Activated naive CD8-positive, alpha-beta T cell treated with anti-CD3 and anti-CD28 coated beads, Interleukin-2, amount 50 U/mL, for 24 hours (primary cell): ENCODE data around the gene MRPL44.

ENCODE experiments used
- ATAC-seq: fragments of 150-1000 bp; cut with Tn5 transposase; one replicate; pipeline ENCODE4 v1.10.0; 2021
- DNase-seq: peaks from one replicate; pipeline ENCODE4 v3.0.0; 2021
- H3K27ac Mint-ChIP-seq: one replicate; pipeline ENCODE4 v1.8.0; 2021; ENCODE audit warnings: mild to moderate bottlenecking, mixed read lengths
- H3K27me3 Mint-ChIP-seq: one replicate; pipeline ENCODE4 v1.8.0; 2021; ENCODE audit warnings: mixed read lengths
- H3K36me3 Mint-ChIP-seq: one replicate; pipeline ENCODE4 v1.8.0; 2021; ENCODE audit warnings: low read depth, mixed read lengths
- H3K4me1 Mint-ChIP-seq: one replicate; pipeline ENCODE4 v1.8.0; 2021; ENCODE audit warnings: mixed read lengths
- H3K4me3 Mint-ChIP-seq: one replicate; pipeline ENCODE4 v1.8.0; 2021; ENCODE audit warnings: mild to moderate bottlenecking, moderate library complexity, mixed read lengths
- H3K9me3 Mint-ChIP-seq: one replicate; pipeline ENCODE4 v1.8.0; 2021; ENCODE audit warnings: mixed read lengths

Gene MRPL44

GRCh38 chr2:223957092-223957851 lies at the start of gene MRPL44:
Gene MRPL44 (plus strand): TSS chr2:223957463. CDS start chr2:223957473, 10 bp downstream.
- no peaks in the 10 kb centered on the region for H3K27me3 Mint-ChIP-seq
- DNase-seq (peak; percentile 99), ATAC-seq (peak; percentile 99)
- H3K4me3 Mint-ChIP-seq = peak within 1 kb of the TSS; percentile 91
- peaks cover 31% of the 10 kb centered on the region for H3K36me3 Mint-ChIP-seq
- peaks cover 88% of the 10 kb centered on the region for H3K4me1 Mint-ChIP-seq
- peak within 1 kb of the TSS; percentile 79 for H3K27ac Mint-ChIP-seq
- H3K9me3 Mint-ChIP-seq = no peaks in the 10 kb centered on the region

GRCh38 chr2:223908304-223908998 lies 48.8 kb upstream of the MRPL44 start:
- peaks cover 6% of the 10 kb centered on the region for H3K36me3 Mint-ChIP-seq
- H3K27ac Mint-ChIP-seq = no peak overlapping the region
- DNase-seq (no peak), ATAC-seq (no peak)
- H3K4me3 Mint-ChIP-seq = no peak overlapping the region
- no peaks in the 10 kb centered on the region for H3K27me3 Mint-ChIP-seq
- no peaks in the 10 kb centered on the region for H3K9me3 Mint-ChIP-seq
- no peaks in the 10 kb centered on the region for H3K4me1 Mint-ChIP-seq

GRCh38 chr2:223909001-223909741 lies 48.1 kb upstream of the MRPL44 start:
- DNase-seq (no peak), ATAC-seq (no peak)
- Mint-ChIP-seq H3K4me1 (no peaks in the 10 kb centered on the region), H3K27ac (no peak overlapping the region), H3K9me3 (no peaks in the 10 kb centered on the region), H3K4me3 (no peak overlapping the region), H3K27me3 (no peaks in the 10 kb centered on the region), H3K36me3 (peaks cover 6% of the 10 kb centered on the region)

- H3K4me3 Mint-ChIP-seq = no peak overlapping the region
- ATAC-seq = no peak
- H3K36me3 Mint-ChIP-seq = peaks cover 14% of the 10 kb centered on the region
- H3K27ac Mint-ChIP-seq = no peak overlapping the region
- no peaks in the 10 kb centered on the region for H3K9me3 Mint-ChIP-seq
- H3K4me1 Mint-ChIP-seq = peaks cover 2% of the 10 kb centered on the region
- H3K27me3 Mint-ChIP-seq = no peaks in the 10 kb centered on the region
- DNase-seq = no peak
Observed at GRCh38 chr2:223914324-223914723, 42.9 kb upstream of the MRPL44 start.

GRCh38 chr2:223915071-223915470 lies 42.2 kb upstream of the MRPL44 start:
- Mint-ChIP-seq H3K9me3 (no peaks in the 10 kb centered on the region), H3K27ac (no peak overlapping the region), H3K4me3 (no peak overlapping the region), H3K36me3 (peaks cover 14% of the 10 kb centered on the region), H3K27me3 (no peaks in the 10 kb centered on the region), H3K4me1 (peaks cover 2% of the 10 kb centered on the region)
- ATAC-seq (no peak), DNase-seq (no peak)

GRCh38 chr2:223916181-223916920 lies 40.9 kb upstream of the MRPL44 start:
- ATAC-seq (no peak), DNase-seq (no peak)
- Mint-ChIP-seq H3K27ac (no peak overlapping the region), H3K27me3 (no peaks in the 10 kb centered on the region), H3K9me3 (no peaks in the 10 kb centered on the region), H3K4me1 (peaks cover 5% of the 10 kb centered on the region), H3K36me3 (peaks cover 13% of the 10 kb centered on the region), H3K4me3 (no peak overlapping the region)

- Mint-ChIP-seq H3K27ac (no peak overlapping the region), H3K9me3 (no peaks in the 10 kb centered on the region), H3K36me3 (peaks cover 13% of the 10 kb centered on the region), H3K4me3 (no peak overlapping the region), H3K27me3 (no peaks in the 10 kb centered on the region), H3K4me1 (peaks cover 8% of the 10 kb centered on the region)
- no peak for DNase-seq
- ATAC-seq = no peak
Observed at GRCh38 chr2:223918671-223919134, 38.6 kb upstream of the MRPL44 start.

- no peak for ATAC-seq
Observed at GRCh38 chr2:223920109-223920508, 37.2 kb upstream of the MRPL44 start.

GRCh38 chr2:223921204-223921603 lies 36.1 kb upstream of the MRPL44 start:
- Mint-ChIP-seq H3K4me3 (no peak overlapping the region), H3K27me3 (no peaks in the 10 kb centered on the region), H3K27ac (no peak overlapping the region), H3K9me3 (no peaks in the 10 kb centered on the region), H3K4me1 (peaks cover 7% of the 10 kb centered on the region), H3K36me3 (peaks cover 9% of the 10 kb centered on the region)
- DNase-seq (no peak), ATAC-seq (no peak)

More at GRCh38 chr2:223920109-223920508, 37.2 kb upstream of the MRPL44 start:
- H3K36me3 Mint-ChIP-seq = peaks cover 12% of the 10 kb centered on the region
- H3K9me3 Mint-ChIP-seq = no peaks in the 10 kb centered on the region
- H3K27ac Mint-ChIP-seq = no peak overlapping the region
- DNase-seq = no peak
- no peaks in the 10 kb centered on the region for H3K27me3 Mint-ChIP-seq
- H3K4me3 Mint-ChIP-seq = no peak overlapping the region
- H3K4me1 Mint-ChIP-seq = peaks cover 8% of the 10 kb centered on the region

- Mint-ChIP-seq H3K27me3 (no peaks in the 10 kb centered on the region), H3K9me3 (peaks cover 2% of the 10 kb centered on the region), H3K36me3 (peaks cover 3% of the 10 kb centered on the region), H3K4me3 (no peak overlapping the region), H3K27ac (no peak overlapping the region), H3K4me1 (peaks cover 7% of the 10 kb centered on the region)
- ATAC-seq (no peak), DNase-seq (no peak)
Observed at GRCh38 chr2:223922308-223922707, 35.0 kb upstream of the MRPL44 start.

GRCh38 chr2:223923976-223924375 lies 33.3 kb upstream of the MRPL44 start:
- Mint-ChIP-seq H3K9me3 (peaks cover 5% of the 10 kb centered on the region), H3K27ac (no peak overlapping the region), H3K36me3 (peaks cover 4% of the 10 kb centered on the region), H3K4me3 (no peak overlapping the region), H3K27me3 (no peaks in the 10 kb centered on the region), H3K4me1 (peaks cover 11% of the 10 kb centered on the region)
- DNase-seq (no peak), ATAC-seq (no peak)

GRCh38 chr2:223925106-223925505 lies 32.2 kb upstream of the MRPL44 start:
- H3K4me1 Mint-ChIP-seq = peaks cover 22% of the 10 kb centered on the region
- DNase-seq (no peak), ATAC-seq (no peak)
- no peak overlapping the region for H3K27ac Mint-ChIP-seq
- no peaks in the 10 kb centered on the region for H3K27me3 Mint-ChIP-seq
- H3K36me3 Mint-ChIP-seq = peaks cover 4% of the 10 kb centered on the region
- no peak overlapping the region for H3K4me3 Mint-ChIP-seq
- peaks cover 5% of the 10 kb centered on the region for H3K9me3 Mint-ChIP-seq

GRCh38 chr2:223928113-223929006 lies 28.9 kb upstream of the MRPL44 start:
- Mint-ChIP-seq H3K4me1 (peaks cover 43% of the 10 kb centered on the region), H3K27ac (no peak overlapping the region), H3K36me3 (peaks cover 2% of the 10 kb centered on the region), H3K4me3 (no peak overlapping the region), H3K9me3 (peaks cover 5% of the 10 kb centered on the region), H3K27me3 (no peaks in the 10 kb centered on the region)
- ATAC-seq (no peak), DNase-seq (no peak)
